HG03025 (cell line): ENCODE data around the gene MSN.
A peak's percentile ranks its signal among the peaks of the same experiment; 100 is the strongest.
"Not testable (repeated sequence)": the region's sequence is repeated elsewhere in the genome, so short reads cannot be mapped to it uniquely, and the experiment has no call there.

Source experiments
- ATAC-seq: cut with Tn5 transposase; IDR thresholded peaks from one replicate; pipeline ENCODE4 v1.9.1; 2021; ENCODE audit warnings: mild to moderate bottlenecking, moderate library complexity; ENCODE audit not compliant: unreplicated experiment, low FRiP score

The MSN gene

GRCh38 chrX:65667503-65668376, at the start of gene MSN:
TSS of gene MSN (plus strand) at chrX:65667654. CDS start at chrX:65667842, 188 bp downstream.
- peak; percentile 69 for ATAC-seq

DNA sequence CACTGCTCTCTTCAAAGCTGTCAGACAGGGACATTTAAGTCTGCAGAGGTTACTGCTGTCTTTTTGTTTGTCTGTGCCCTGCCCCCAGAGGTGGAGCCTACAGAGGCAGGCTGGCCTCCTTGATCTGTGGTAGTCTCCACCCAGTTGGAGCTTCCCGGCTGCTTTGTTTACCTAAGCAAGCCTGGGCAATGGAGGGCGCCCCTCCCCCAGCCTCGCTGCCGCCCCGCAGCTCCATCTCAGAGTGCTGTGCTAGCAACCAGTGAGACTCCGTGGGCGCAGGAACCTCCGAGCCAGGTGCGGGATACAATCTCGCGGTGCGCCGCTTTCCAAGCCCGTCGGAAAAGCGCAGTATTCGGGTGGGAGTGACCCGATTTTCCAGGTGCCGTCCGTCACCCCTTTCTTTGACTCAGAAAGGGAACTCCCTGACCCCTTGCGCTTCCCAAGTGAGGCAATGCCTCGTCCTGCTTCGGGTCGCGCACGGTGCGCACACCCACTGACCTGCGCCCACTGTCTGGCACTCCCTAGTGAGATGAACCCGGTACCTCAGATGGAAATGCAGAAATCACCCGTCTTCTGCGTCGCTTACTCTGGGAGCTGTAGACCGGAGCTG, 47.3 kb upstream of the MSN start:
- ATAC-seq, result not testable (repeated sequence)

GRCh38 chrX:65630771-65631170, 36.7 kb upstream of the MSN start:
- ATAC-seq, result no peak

GRCh38 chrX:65633826-65634225, 33.6 kb upstream of the MSN start:
- no peak for ATAC-seq

DNA sequence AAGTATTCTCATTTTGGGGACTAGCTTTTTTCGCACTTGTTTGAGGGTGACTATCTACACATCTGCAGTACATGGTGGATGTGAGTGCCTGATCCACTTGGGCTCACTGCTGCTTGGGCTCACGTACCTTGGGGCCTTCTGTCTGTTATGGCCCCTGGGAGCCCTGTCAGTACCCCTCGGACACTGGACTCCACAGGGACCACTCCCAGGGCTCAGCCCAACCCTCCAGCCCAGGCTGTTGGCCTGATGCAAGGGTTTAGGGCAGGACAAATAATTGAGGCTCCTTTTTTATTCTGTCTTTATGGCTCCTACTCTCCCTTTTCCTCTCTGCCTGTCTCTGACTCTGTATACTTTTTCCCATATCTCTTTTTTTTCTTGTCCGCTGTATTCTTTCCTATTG, 32.7 kb upstream of the MSN start:
- ATAC-seq, result no peak

DNA sequence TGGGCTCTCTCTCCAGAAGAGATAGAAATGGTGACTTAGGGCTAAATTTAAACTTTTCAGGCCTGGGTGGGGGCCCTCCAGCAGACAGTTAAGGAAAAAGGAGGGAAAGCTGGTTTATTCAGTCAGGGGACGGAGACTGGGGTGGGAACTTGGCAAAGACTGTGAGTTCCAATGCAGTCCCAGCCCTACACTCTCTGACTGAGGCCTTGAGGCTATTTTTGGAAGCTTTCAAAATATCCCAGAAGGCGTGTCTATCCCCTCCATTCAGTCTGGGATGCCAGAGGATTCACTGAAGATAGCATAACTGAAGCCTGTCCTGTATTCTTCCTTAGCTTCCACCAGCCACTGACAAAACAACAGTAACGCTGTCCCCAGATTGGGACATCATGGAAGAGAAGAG, 32.1 kb upstream of the MSN start:
- ATAC-seq, result no peak

GRCh38 chrX:65635822-65636221, 31.6 kb upstream of the MSN start:
- no peak for ATAC-seq

DNA sequence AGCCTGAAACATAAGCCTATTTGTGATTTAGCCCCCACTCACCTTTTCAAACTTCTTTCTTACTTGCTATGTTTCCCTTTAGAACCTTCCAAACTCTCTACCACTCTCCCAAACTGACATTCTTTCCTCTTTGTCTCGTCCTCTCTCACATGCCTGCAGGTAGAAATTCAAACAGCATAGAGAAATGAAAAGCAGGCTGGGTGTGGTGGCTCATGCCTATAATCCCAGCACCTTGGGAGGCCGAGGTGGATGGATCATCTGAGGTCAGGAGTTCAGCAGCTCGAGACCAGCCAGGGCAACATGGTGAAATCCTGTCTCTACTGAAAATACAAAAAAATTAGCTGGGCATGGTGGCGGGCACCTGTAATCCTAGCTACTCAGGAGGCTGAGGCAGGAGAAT, 31.2 kb upstream of the MSN start:
- not testable (repeated sequence) for ATAC-seq

- ATAC-seq, result no peak
Observed at GRCh38 chrX:65637335-65637734, 30.1 kb upstream of the MSN start.

GRCh38 chrX:65642914-65643491, 24.5 kb upstream of the MSN start:
- no peak for ATAC-seq

- ATAC-seq, result no peak
Observed at GRCh38 chrX:65643531-65644052, 23.9 kb upstream of the MSN start.

DNA sequence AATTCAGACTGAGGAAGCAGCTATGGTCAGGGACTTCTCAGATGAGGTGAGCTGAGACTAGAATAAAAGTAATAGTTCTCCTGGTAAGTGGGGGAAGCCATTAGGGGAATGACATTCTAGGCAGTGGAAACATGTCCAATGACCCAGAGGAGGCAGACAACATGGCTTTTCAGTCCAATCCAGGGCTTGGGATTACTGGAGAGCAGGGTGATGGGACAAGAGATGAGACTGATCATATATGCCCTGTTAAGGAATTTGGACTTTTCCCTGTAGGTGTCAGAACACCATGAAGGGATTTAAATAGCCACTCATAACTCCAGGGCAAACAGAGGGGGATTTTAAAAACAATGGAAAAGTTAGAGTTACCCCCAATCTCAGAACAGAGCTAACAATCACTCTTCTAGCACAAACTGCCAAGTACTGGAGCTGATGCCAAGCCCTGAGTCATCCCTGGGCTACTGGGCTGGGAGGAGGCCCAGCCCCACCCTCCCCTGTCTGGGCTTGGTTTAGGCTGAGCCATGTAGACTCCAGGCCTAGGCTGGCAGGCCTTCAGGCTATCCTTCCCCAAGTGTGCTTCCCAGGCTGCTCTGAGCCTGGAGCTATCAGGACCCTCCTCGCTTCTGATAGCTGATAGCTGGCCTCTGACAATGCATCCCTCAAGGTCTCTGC, 22.7 kb upstream of the MSN start:
- no peak for ATAC-seq

GRCh38 chrX:65647801-65648200, 19.7 kb upstream of the MSN start:
- no peak for ATAC-seq

DNA sequence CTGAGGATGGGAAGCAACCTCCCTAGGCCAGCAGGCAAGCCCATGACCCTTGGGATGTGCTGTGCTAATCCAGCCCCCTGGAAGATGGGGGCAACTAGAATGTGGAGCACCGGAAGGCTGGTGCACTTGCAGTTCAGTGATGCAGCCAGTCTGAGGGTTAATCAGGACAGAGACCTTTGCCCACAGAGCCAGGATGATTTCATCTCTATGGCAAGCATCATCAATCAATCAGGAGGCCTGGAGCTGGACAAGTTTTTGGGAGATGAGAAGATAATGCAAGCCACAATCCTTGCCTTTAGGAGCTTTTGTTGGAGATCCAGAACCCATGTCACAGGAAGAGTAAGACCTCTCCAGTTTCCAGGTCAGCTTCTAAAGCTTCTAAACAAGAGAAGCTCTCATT, 15.4 kb upstream of the MSN start:
- no peak for ATAC-seq

DNA sequence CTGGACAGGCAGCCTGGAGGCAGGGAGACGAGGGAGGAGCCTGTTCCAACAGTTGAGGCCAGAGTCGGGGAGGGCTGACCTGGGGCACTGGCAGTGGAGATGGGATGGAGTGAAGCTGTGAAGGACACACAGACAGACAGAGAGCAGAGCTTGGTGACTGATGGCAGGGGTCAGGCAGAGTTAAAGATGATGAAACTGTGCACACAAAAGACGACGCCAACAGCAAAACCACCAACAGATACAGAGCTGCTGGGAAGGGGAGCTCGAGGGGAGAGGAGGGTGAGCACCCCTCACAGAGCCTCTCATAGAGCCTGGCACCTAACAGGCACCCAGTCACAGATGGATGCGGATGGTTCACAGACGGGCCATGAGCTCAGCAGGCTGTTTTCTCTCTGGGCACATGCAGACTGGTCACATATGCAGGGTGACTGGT, 10.4 kb upstream of the MSN start:
- ATAC-seq, result not testable (repeated sequence)

- ATAC-seq, result no peak
Observed at GRCh38 chrX:65657659-65658058, 9.8 kb upstream of the MSN start.

DNA sequence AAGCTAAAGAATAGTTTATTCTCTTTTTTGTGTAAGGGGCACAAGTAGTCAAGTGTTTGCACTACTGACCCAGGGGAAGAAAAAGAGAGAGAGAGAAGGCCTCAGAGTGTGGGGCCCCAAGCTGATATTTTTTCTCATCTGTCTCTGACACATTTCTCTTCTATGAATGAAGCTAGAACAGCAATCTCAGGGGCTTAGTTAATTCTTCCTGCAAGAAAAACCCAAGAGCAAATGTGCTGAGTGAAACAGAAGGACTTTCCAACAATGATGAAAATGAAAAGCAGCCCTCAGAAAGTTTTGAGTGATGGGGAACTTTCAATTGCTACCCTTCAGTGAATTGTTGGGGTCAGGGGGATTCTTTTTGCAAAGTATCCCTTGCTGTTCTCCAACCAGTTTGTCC, 9.2 kb upstream of the MSN start:
- no peak for ATAC-seq

- peak; percentile 26 for ATAC-seq
Observed at GRCh38 chrX:65667157-65667502, 324 bp upstream of the MSN start.

GRCh38 chrX:65668377-65669310, 1.2 kb downstream of the MSN start:
- ATAC-seq, result no peak

- ATAC-seq, result no peak
Observed at GRCh38 chrX:65671286-65671685, 3.8 kb downstream of the MSN start.
